GM21390 (cell line): ENCODE data around the gene RSAD2.
A peak's percentile ranks its signal among the peaks of the same experiment; 100 is the strongest.
"Not testable (repeated sequence)": the region's sequence is repeated elsewhere in the genome, so short reads cannot be mapped to it uniquely, and the experiment has no call there.

Experiments used
- ATAC-seq: cut with Tn5 transposase; IDR thresholded peaks from one replicate; pipeline ENCODE4 v1.9.1; 2021; ENCODE audit not compliant: unreplicated experiment

Gene RSAD2

GRCh38 chr2:6896930-6897759 lies 19.6 kb downstream of the RSAD2 start:
- peak; percentile 67 for ATAC-seq

GRCh38 chr2:6902581-6902980 lies 25.0 kb downstream of the RSAD2 start:
- not testable (repeated sequence) for ATAC-seq

- no peak for ATAC-seq
Observed at GRCh38 chr2:6905668-6906067, 28.1 kb downstream of the RSAD2 start.

GRCh38 chr2:6906165-6906741 lies 28.7 kb downstream of the RSAD2 start:
- ATAC-seq = no peak

- ATAC-seq = no peak
Observed at GRCh38 chr2:6908291-6908690, 30.7 kb downstream of the RSAD2 start.

GRCh38 chr2:6909431-6910385 lies 32.1 kb downstream of the RSAD2 start:
- ATAC-seq = peak; percentile 99

GRCh38 chr2:6911721-6912120 lies 34.1 kb downstream of the RSAD2 start:
- no peak for ATAC-seq

GRCh38 chr2:6913415-6914157 lies 36.0 kb downstream of the RSAD2 start:
- ATAC-seq = no peak

- ATAC-seq = no peak
Observed at GRCh38 chr2:6914828-6915227, 37.3 kb downstream of the RSAD2 start.

GRCh38 chr2:6915399-6915798 lies 37.8 kb downstream of the RSAD2 start:
- ATAC-seq = no peak

- ATAC-seq = no peak
Observed at GRCh38 chr2:6916224-6916623, 38.6 kb downstream of the RSAD2 start.

GRCh38 chr2:6916736-6917070 lies 39.1 kb downstream of the RSAD2 start:
- ATAC-seq = no peak

GRCh38 chr2:6917071-6917760 lies 39.6 kb downstream of the RSAD2 start, which contains the start of gene RNF144A:
Gene RNF144A (plus strand): TSS chr2:6917412. CDS start chr2:6996927, 79,515 bp downstream.
- ATAC-seq = peak; percentile 84

GRCh38 chr2:6917761-6918421 lies 40.3 kb downstream of the RSAD2 start:
- peak; percentile 17 for ATAC-seq

- no peak for ATAC-seq
Observed at GRCh38 chr2:6919901-6920742, 42.5 kb downstream of the RSAD2 start.

GRCh38 chr2:6920743-6921064 lies 43.1 kb downstream of the RSAD2 start:
- no peak for ATAC-seq

- no peak for ATAC-seq
Observed at GRCh38 chr2:6921321-6921922, 43.8 kb downstream of the RSAD2 start.

- ATAC-seq = no peak
Observed at GRCh38 chr2:6922201-6922656, 44.7 kb downstream of the RSAD2 start.
